GM18526 (cell line): Measurements from ENCODE around the gene ADAM20.

Source experiments
- POLR2A ChIP-seq: IDR thresholded peaks from 3 replicates; pipeline ENCODE4 v1.6.1; 2011; ENCODE audit not compliant: insufficient read length; ENCODE audit errors: extremely low read depth

The ADAM20 gene

DNA sequence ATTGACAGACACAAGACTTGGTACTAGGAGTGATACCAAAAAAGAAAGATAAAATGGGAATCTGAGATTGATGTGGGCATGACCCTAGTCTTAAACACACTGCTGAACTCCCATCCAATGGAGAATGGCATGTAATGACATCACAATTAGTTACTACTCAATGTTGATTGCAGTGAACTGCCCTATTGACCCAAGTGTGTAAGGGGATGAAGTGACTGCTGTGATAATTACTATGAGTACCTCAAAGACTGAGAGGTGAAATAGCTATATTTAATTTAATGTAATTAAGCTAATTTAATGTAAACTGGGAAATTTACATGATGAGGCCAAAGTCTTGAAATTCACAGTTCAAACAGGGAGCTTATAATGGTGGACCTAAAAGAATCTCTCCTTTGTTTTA lies at the start of gene ADAM20:
ADAM20 (minus strand) TSS at position 101 of the 400 bp plus-strand sequence. CDS start 10,247 bp downstream, outside the sequence.
- no peak for TF ChIP-seq POLR2A

DNA sequence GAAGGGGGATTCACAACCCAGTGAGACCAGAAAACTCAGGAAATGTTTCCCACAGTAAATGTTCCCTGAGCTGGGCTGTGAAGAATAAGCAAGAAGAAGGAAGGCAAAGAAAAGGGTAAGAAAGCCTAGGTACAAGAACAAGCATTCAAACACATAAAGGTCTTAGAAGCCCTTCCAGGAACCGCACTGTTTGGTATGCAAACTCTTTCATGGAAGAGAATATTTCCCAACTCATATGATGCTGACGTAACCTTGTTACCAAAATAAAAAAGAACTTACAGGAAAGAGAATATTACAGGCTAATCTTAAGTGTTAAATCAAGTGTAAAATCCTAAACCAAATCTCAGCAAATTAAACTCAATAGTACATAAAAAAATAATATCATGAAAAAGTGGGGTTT lies 42.1 kb upstream of the ADAM20 start:
- no peak for TF ChIP-seq POLR2A

DNA sequence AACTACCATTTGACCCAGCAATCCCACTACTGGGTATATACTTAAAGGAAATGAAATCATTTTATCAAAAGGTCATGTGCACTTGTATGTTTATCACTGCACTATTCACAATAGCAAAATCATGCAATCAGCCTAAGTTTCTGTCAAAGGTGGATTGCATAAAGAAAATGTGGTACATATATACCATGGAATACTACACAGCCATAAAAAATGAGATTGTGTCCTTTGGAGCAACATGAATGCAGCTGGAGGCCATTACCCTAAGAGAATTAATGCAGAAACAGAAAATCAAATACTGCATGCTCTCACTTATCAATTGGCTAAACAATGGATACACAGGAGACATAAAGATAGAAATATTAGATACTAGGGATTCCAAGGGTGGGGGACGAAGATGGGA lies 38.2 kb upstream of the ADAM20 start:
- TF ChIP-seq POLR2A, result no peak

DNA sequence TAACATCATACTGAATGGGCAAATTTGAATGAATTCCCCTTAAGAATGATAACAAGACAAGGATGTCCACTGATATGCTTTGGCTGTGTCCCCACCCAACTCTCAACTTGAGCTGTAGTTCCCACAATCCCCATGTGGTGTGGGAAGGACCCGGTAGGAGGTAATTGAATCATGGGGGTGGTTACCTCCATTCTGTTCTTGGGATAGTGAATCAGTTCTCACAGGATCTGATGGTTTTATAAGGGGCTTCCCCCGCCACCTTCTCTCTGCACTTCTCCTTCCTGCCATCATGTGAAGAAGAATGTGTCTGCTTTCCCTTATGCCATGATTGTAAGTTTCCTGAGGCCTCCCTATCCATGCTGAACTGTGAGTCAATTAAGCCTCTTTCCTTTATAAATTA lies 36.3 kb upstream of the ADAM20 start:
- no peak for TF ChIP-seq POLR2A

DNA sequence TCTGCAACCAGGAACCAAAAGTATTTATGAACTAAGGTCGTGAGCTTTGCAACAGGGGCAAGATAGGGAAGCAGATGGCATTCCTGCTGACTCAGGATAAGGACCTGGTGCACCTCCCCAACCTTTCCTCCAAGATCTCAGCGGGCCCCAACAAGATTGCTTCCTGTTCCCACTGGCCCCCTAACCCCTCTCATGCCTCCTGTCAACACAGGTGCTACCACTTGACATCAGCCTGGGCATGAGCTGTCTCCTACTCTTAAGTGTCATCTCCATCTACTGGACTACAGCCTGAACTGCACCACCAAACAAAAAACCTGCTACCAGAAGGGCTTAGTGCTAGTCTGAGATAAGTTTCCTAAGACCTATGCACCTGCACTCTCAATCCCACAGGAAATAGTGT lies 33.0 kb upstream of the ADAM20 start:
- no peak for TF ChIP-seq POLR2A

DNA sequence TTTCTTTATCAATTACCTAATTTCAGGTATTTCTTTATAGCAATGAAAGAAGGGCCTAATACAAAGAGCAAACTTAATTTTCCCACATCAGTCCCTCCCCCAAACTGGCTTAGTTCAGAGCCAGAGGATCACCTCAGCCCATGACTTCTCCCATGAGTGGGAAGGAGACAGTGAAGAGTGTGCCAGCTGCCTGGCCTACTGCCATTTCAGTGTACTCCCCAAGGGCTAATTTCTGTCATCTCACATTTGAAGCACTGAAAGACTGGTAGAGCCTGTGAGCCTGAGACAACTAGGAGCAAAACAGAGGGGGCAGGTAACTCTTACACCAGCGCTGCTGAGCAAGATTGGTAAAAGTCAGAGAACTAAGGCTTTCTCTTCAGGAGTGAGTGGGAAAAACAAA lies 29.1 kb upstream of the ADAM20 start:
- TF ChIP-seq POLR2A, result no peak

DNA sequence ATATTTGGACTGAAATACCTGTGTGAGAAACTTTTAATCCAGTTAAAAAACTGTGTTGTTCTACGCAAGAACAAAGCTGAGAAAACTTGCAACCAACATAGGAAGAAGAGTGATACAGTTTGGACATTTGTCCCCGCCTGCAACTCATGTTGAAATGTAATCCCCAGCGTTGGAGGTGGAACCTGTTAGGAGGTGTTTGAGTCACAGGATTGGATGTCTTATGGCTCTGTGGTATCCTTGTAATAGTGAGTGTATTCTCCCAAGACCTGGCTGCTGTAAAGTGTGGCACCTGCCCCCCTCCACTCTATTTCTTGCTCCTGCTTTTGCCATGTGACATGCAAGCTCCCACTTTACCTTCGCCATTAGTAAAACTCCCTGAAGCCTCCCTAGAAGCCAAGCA lies 28.6 kb upstream of the ADAM20 start:
- TF ChIP-seq POLR2A, result no peak

DNA sequence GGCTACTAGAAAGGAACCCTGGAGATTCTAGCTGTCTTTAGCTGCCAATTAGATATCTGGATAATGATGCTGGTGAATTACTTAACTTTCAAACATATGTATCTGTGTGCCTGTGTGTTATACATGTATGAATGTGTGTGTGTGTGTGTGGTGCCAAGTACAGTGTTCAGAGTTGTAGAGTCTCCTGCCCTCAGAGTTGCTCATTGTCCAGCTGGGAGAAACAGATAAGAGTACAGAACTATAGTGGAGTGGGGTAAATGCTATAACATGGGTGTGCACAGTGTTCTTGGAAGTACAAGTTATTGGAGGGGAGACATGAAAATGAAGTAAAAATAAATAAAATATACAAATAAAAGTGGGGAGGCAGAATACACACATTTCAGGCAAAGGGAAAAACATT lies 23.6 kb upstream of the ADAM20 start:
- TF ChIP-seq POLR2A, result no peak

DNA sequence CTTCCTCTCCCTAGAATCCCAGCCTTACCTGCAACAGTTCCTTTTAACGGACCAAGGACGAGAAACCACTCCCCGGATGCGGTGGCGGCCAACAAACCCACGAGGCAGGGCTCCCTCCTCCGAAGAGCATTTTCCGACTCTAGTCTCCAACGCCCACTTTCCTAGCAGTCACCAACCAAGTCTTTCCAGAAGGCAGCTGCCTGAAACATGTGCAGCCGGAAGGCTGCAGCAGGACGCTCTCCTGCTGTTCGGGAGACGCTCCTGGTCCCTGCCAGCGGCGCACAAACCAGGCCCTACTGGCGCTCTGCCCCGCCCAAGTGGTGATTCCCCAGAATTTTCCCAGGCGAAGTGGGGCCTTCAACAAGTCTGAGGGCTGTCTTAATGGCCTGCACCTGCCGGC lies 21.1 kb upstream of the ADAM20 start:
- no peak for TF ChIP-seq POLR2A

DNA sequence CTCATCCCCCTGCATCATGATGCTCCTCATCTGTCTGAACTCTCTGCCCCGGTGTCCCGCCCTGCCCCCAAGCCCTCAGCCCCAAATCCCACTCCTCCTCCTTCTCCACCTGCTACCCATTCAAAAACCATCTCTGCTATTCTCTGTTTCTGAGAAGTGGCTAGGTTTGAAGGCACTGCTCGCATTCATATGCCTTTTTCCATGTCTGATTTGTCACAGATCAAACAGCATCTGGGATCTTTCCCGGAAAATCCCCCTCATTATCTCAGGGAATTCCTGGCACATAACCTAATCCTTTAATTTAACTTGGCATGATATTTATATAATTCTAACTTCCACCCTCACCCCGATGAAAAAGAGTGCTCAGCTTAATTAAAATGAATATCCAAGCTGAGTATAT lies 3.3 kb upstream of the ADAM20 start:
- TF ChIP-seq POLR2A, result no peak

DNA sequence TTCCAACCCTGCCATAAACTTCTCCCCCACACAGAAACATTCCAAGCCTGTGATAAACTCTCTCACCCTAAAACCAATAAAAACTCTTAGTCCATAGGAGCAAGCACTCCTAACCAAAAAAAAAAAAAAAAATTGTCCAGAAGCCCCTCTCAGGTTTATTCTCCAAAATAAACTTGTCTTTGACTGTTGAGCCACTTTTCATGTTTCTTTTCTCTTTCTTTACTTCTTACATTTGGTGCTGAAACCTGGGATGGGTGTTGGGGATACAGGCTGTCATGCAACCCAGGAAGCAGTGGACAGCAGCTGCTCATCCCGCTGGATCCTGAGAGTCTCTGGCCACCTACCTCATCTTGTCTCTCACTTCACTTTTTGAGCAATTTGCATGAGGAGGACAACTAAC lies 2.0 kb upstream of the ADAM20 start:
- no peak for TF ChIP-seq POLR2A

DNA sequence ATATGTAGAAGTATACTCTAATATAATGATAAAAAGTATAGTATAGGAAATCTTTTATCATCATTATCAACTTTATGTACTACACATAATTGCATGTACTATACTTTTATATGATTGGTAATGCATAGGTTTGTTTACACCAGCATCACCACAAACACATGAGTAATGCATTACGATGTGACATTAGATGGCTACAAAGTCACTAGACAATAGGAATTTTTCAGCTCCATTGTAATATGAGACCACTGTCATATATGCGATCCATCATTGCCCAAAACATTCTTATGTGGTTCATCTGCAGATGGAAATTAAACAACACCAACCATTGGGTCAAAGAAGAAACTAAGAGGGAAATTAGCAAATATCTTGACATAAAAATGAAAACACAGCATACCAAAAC lies 4.4 kb downstream of the ADAM20 start:
- TF ChIP-seq POLR2A, result no peak

DNA sequence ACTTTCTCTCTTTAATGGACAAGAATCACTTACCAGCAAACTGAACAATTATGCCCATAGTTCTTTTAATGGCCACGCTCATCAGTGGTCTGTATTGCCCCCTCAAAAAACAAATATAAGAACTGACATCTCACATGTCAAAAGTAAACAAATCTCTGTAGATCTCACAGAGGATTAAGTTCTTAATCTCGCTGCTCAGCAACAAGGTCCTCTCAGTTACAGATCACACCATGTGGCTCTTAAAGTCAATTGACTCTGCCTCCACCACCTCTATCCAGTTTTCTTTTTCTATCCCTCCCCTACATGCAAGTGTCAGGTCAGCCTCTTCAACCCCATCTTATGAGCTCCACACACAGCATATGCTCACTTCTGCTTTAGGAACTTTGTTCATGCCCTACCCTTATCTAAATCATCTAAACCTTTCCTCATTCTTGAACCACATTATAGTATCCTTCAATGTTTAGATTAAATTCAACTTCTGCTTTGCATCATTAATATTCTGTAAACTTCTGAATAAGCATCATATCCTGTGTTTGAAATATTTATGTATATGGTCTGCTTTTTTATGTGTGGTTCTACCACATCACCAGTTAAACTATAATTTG lies 7.2 kb downstream of the ADAM20 start:
- TF ChIP-seq POLR2A, result no peak

DNA sequence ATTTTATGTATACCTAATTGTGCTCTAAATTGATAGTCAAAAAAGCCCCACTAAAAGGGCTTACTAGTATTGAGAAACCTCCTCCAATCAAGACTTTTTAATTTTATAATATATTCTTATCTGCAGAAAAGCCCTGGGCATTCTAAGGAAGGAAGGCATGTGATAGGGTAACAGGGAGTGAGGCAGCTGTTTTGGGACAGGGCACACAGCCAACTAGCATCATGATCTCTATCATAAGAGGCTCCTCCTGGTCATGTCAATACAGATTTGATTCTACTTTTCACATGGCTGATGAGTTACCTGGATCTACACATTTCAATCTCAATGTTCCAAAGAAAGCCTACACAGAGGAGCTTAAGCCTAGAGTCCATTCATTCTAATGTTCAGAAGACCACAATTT lies 9.1 kb downstream of the ADAM20 start:
- TF ChIP-seq POLR2A, result no peak

DNA sequence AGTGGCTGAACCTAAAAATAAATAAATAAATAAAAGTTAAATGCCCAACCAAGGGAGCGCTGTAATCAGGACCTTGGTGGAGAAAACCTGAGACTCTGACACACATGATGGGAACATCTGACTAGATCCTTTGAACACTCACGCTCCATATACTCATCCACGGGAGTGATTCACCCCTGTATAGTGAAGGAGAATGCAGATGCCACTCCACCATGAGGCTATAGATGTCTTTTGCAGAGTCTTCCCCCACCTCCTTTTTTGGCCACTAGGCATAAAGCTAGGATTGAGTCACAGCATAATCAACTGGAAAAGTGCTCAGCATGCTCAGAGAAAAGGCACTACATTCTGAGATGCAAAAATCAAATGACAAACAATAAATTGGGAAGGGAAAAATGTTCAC lies 19.0 kb downstream of the ADAM20 start:
- TF ChIP-seq POLR2A, result no peak

DNA sequence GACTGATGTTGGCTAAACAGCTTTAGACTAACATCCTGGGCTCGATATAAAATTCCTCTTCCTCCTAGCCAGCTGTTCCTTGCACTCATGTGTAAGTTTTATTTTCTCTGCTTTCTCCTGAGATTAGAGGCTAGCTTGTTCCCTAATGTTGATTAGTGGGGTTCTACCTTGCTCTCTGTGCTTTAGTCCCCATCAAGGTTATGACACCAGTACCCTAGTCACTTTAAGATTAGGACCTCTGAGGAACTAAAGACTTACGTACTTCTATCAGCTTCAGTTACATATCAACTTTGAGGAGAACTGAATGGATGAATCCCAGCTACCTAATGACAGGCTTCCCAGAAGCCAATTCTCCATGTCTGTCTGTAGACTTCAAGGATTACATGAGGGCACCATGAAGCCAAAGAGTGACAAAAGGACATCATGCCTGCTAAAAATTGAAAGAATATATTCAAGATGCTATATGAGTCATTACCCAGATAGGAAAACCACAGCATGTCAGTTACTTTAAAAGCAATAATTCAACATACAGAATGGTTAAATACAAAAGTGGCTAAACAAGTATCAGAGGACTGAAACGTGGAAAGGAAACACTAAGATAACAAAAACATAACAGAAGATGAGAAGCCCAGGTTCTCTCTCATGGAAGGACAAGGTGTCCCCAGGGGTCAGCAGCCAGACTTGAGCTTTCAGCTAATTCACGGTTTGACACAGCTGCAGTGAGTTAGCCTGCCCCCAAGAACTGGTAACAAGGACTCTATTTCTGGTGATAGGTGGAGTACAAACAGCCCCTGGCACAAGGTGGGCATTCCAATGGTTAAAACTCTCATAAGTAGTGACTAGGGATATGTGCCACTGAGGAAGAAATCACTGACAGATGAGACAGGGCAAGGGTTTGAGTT lies 20.4 kb downstream of the ADAM20 start:
- no peak for TF ChIP-seq POLR2A

DNA sequence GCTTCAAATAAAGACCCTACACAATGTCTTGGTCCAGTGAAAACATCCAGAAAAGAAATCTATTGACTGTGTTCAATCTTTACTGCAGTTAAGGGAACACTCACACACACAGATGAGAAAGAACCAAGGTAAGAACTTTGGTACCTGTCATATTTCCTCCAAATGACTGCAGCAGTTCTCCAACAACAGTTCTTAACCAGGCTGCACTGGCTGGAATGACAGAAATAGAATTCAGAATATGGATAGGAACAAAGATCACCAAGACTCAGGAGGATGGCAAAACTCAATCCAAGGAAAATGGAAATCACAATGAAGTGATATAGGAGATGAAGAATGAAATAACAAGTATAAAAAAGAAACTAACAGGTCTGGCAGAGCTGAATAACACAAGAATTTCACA lies 36.6 kb downstream of the ADAM20 start:
- TF ChIP-seq POLR2A, result no peak
